Neural cell (in vitro differentiated cells): Measurements from ENCODE around the gene RNASE13.

Experiments
- CTCF ChIP-seq: fragments of 450-650 bp; IDR thresholded peaks from 2 replicates; pipeline ENCODE4 v1.5.1; 2014; ENCODE audit warnings: antibody characterized with exemption, mild to moderate bottlenecking, moderate library complexity; ENCODE audit not compliant: poor library complexity, severe bottlenecking
- EP300 ChIP-seq: fragments of 450-650 bp; conservative IDR thresholded peaks from 2 replicates; pipeline ENCODE4 v1.6.1; 2014; ENCODE audit warnings: antibody characterized with exemption, mild to moderate bottlenecking, moderate library complexity; ENCODE audit not compliant: poor library complexity, severe bottlenecking
- EZH2 ChIP-seq: fragments of 200-600, 300-800 bp; shearing (Covaris generic), sonication (generic); IDR thresholded peaks from 2 replicates; pipeline ENCODE4 v1.6.1; 2014; ENCODE audit warnings: antibody characterized with exemption, low read length, borderline replicate concordance, mild to moderate bottlenecking; ENCODE audit not compliant: insufficient read depth, poor library complexity, severe bottlenecking
- MXI1 ChIP-seq: fragments of 450-650 bp; conservative IDR thresholded peaks from 2 replicates; pipeline ENCODE4 v1.6.1; 2014; ENCODE audit warnings: antibody characterized with exemption, mild to moderate bottlenecking; ENCODE audit not compliant: poor library complexity, severe bottlenecking
- POLR2AphosphoS5 ChIP-seq: IDR thresholded peaks from 2 replicates; pipeline ENCODE4 v1.6.1; 2012
- RAD21 ChIP-seq: fragments of 450-650 bp; conservative IDR thresholded peaks from 2 replicates; pipeline ENCODE4 v1.6.1; 2014; ENCODE audit warnings: antibody characterized with exemption, mild to moderate bottlenecking, moderate library complexity
- REST ChIP-seq: IDR thresholded peaks from 2 replicates; pipeline ENCODE4 v1.6.1; 2012; ENCODE audit warnings: borderline replicate concordance
- SMC3 ChIP-seq: fragments of 450-650 bp; conservative IDR thresholded peaks from 2 replicates; pipeline ENCODE4 v1.6.1; 2014; ENCODE audit warnings: antibody characterized with exemption, mild to moderate bottlenecking, moderate library complexity; ENCODE audit not compliant: poor library complexity
- TAF1 ChIP-seq: IDR thresholded peaks from 2 replicates; pipeline ENCODE4 v1.6.1; 2012; ENCODE audit warnings: low read depth

- TF ChIP-seq EP300 (no peak), SMC3 (no peak), CTCF (no peak), RAD21 (no peak), REST (no peak), POLR2AphosphoS5 (no peak), EZH2 (no peak), TAF1 (no peak), MXI1 (no peak)
Measured at GRCh38 chr14:21043387-21043973, 8.9 kb upstream of the RNASE13 start.
